Transverse colon (tissue), 4 donors: ENCODE data around the gene MRPL23. TPM values are rescaled to one million over a fixed set of nuclear protein-coding genes. Genes with fewer than 3 reads are reported as not detected.
A peak's percentile ranks its signal among the peaks of the same experiment; 100 is the strongest.

ENCODE experiments used
- DNase-seq: peaks from one replicate; pipeline ENCODE4 v3.0.0-alpha.2; 2019
- H3K27ac ChIP-seq, 4 donors: fragments of 200-600 bp; sonication (generic); 2 replicates each; pipeline ENCODE4 v1.5.1; 2016 to 2018; ENCODE audit warnings: inconsistent platforms in 4 of 4
- H3K27me3 ChIP-seq: fragments of 200-600 bp; sonication (generic); 2 replicates; pipeline ENCODE4 v1.5.1; 2017; ENCODE audit warnings: inconsistent platforms
- H3K36me3 ChIP-seq, 4 donors: fragments of 200-600 bp; sonication (generic); 2 replicates each; pipeline ENCODE4 v1.5.1; 2017 to 2019; ENCODE audit warnings: inconsistent platforms in 4 of 4
- H3K4me1 ChIP-seq, 4 donors: fragments of 200-600 bp; sonication (generic); 2 replicates each; pipeline ENCODE4 v1.5.1; 2017 to 2020; ENCODE audit warnings: inconsistent platforms in 4 of 4
- H3K4me3 ChIP-seq, 4 donors: fragments of 200-600 bp; sonication (generic); 1 replicate in 1 of 4; 2 replicates in 3 of 4; pipeline versions ENCODE4 v1.5.1 to v1.6.1; 2017 to 2019; ENCODE audit warnings: inconsistent platforms in 4 of 4
- H3K9me3 ChIP-seq, 2 donors: fragments of 200-600 bp; sonication (generic); 2 replicates each; pipeline ENCODE4 v1.5.1; 2017 to 2019; ENCODE audit warnings: inconsistent platforms in 2 of 2
- CTCF ChIP-seq, 5 experiments: fragments of 200-600 bp in 3 of 5; fragments of 450-650 bp in 2 of 5; sonication (generic) in 3 of 5; IDR thresholded peaks; 1 replicate in 2 of 5; 2 replicates in 3 of 5; pipeline ENCODE4 v1.5.1; 2016 to 2017; ENCODE audit warnings: antibody characterized with exemption in 5 of 5, inconsistent platforms in 3 of 5, mild to moderate bottlenecking in 2 of 5, moderate library complexity in 1 of 5
- EP300 ChIP-seq: sonication (generic); formaldehyde crosslinking; IDR thresholded peaks from one replicate; pipeline ENCODE4 v1.6.1; 2017; ENCODE audit warnings: antibody characterized with exemption, low read depth
- POLR2A ChIP-seq: fragments of 450-650 bp; IDR thresholded peaks from one replicate; pipeline ENCODE4 v1.6.1; 2016; ENCODE audit warnings: antibody characterized with exemption, mild to moderate bottlenecking, moderate library complexity
- POLR2AphosphoS5 ChIP-seq, 3 donors: sonication (generic); formaldehyde crosslinking; IDR thresholded peaks; one replicate each; pipeline ENCODE4 v1.6.1; 2016; ENCODE audit warnings: antibody characterized with exemption in 3 of 3
- WGBS, 2 donors: methylation state at CpG; one replicate each; pipeline ENCODE4 v1.1.5; 2018; ENCODE audit warnings: low coverage in 1 of 2; 5-methylcytosine and 5-hydroxymethylcytosine counted together
- in situ Hi-C, 4 donors: fragments of 200-750 bp; cut with MboI; loops; one replicate each; pipeline versions ENCODE4 v1.15.0 to v1.15.1; 2017; ENCODE audit warnings: low sequenced_read_pairs in 3 of 4, low pct_ligation_motif_present in 1 of 4, low pct_unique_long_range_greater_than_20kb in 1 of 4
- intact Hi-C: fragments of 100-400 bp; cut with DNase I; formaldehyde crosslinking; loops from one replicate; pipeline ENCODE4 v1.15.1; 2023; ENCODE audit warnings: low total_unique reads
- total RNA-seq, 4 donors: library from RNA; depleted of rRNA; stranded (reverse); fragments of >200 nt; gene quantifications; one replicate each; pipeline ENCODE4 v1.1.0, GENCODE V29; 2016

MRPL23 gene
- 100 to 1,000 TPM in 2 of 4 donors, 10 to 100 TPM in 2; 91.7 to 187 (median 127) TPM for total RNA-seq

GRCh38 chr11:1946812-1947484 lies at the start of gene MRPL23:
Gene MRPL23, plus strand, starts transcription at chr11:1947332. Its CDS starts 31 bp downstream, at chr11:1947363.
- H3K4me1 ChIP-seq = no peaks in the 10 kb centered on the region
- DNase-seq = peak; percentile 7
- no peaks in the 10 kb centered on the region for H3K9me3 ChIP-seq
- H3K27me3 ChIP-seq = no peaks in the 10 kb centered on the region
- WGBS, 2 donors = no CpG with 5 or more reads among the region's 85 CpGs
- no peak within 1 kb of the TSS for H3K4me3 ChIP-seq
- intact Hi-C loops = loop anchor here (10.0 kb wide), 1 partner anchor 52 kb away; the partner anchor contains the start of gene PRR33
- TF ChIP-seq POLR2AphosphoS5 (IDR thresholded peaks at IDR 0.05) (no peak), POLR2A (no peak), CTCF (IDR thresholded peaks at IDR 0.05) (no peak), EP300 (no peak)
- H3K27ac ChIP-seq = no peak within 1 kb of the TSS
- in situ Hi-C loops = no loop called here
- no peaks in the 10 kb centered on the region for H3K36me3 ChIP-seq

- DNase-seq = no peak
- in situ Hi-C loops = no loop called here
- no peak for TF ChIP-seq EP300
- TF ChIP-seq POLR2AphosphoS5 (IDR thresholded peaks at IDR 0.05) = no peak
- no peak for TF ChIP-seq POLR2A
- TF ChIP-seq CTCF (IDR thresholded peaks at IDR 0.05) = no peak
Observed at GRCh38 chr11:1899090-1899489, 48.0 kb upstream of the MRPL23 start.

GRCh38 chr11:1899686-1900085 lies 47.4 kb upstream of the MRPL23 start:
- no peak overlapping the region for H3K4me3 ChIP-seq
- 66 to 67% methylated on average over 5 of the region's 5 CpGs for WGBS, 2 donors
- no peaks in the 10 kb centered on the region for H3K9me3 ChIP-seq
- no peak for TF ChIP-seq POLR2AphosphoS5 (IDR thresholded peaks at IDR 0.05)
- TF ChIP-seq POLR2A = no peak
- no peak for TF ChIP-seq CTCF (IDR thresholded peaks at IDR 0.05)
- no peak for TF ChIP-seq EP300
- intact Hi-C loops = loop anchor here (10.0 kb wide), 1 partner anchor 45 kb away; the partner anchor contains the start of gene MRPL23
- H3K27ac ChIP-seq = no peak overlapping the region
- no peaks in the 10 kb centered on the region for H3K4me1 ChIP-seq
- in situ Hi-C loops = no loop called here
- DNase-seq = no peak
- peaks cover 7% of the 10 kb centered on the region for H3K27me3 ChIP-seq
- no peaks in the 10 kb centered on the region for H3K36me3 ChIP-seq

More at GRCh38 chr11:1899090-1899489, 48.0 kb upstream of the MRPL23 start:
- intact Hi-C loops = loop anchor here (10.0 kb wide), 1 partner anchor 46 kb away; the partner anchor contains the start of gene MRPL23
- H3K27ac ChIP-seq = no peak overlapping the region
- H3K36me3 ChIP-seq = no peaks in the 10 kb centered on the region
- H3K4me3 ChIP-seq = no peak overlapping the region
- H3K9me3 ChIP-seq = no peaks in the 10 kb centered on the region
- WGBS, 2 donors = 67% methylated on average over 4 of the region's 4 CpGs; no CpG with 5 or more reads in 1 of the 2 donors
- peaks cover 7% of the 10 kb centered on the region for H3K27me3 ChIP-seq
- H3K4me1 ChIP-seq = no peaks in the 10 kb centered on the region

- intact Hi-C loops = no loop called here
- WGBS, 2 donors = 25 to 26% methylated on average over 2 to 5 of the region's 5 CpGs
Observed at GRCh38 chr11:1906181-1906580, 41.0 kb upstream of the MRPL23 start.

More at GRCh38 chr11:1906181-1906580, 41.0 kb upstream of the MRPL23 start:
- TF ChIP-seq EP300 = no peak
- no peak for TF ChIP-seq POLR2AphosphoS5 (IDR thresholded peaks at IDR 0.05)
- TF ChIP-seq POLR2A = no peak
- TF ChIP-seq CTCF (IDR thresholded peaks at IDR 0.05) = no peak
- H3K27ac ChIP-seq = peak overlapping the region in 2 of 4 donors; percentile 14 to 34
- H3K36me3 ChIP-seq = no peaks in the 10 kb centered on the region
- H3K4me1 ChIP-seq = no peaks in the 10 kb centered on the region
- H3K9me3 ChIP-seq = no peaks in the 10 kb centered on the region
- H3K4me3 ChIP-seq = no peak overlapping the region
- no peaks in the 10 kb centered on the region for H3K27me3 ChIP-seq
- in situ Hi-C loops = no loop called here
- no peak for DNase-seq
